GM20000 (cell line): ENCODE results near the gene DPH6.

Experiments used
- DNase-seq: peaks from one replicate; pipeline ENCODE4 v3.0.0; 2012; ENCODE audit warnings: low spot score
- TF ChIP-seq, protein P1 (sequence below): IDR thresholded peaks from 2 replicates; pipeline ENCODE4 v1.5.1; 2012; ENCODE audit warnings: mild to moderate bottlenecking, control low read depth; ENCODE audit errors: extremely low read depth, missing control alignments

The DPH6 gene

DNA sequence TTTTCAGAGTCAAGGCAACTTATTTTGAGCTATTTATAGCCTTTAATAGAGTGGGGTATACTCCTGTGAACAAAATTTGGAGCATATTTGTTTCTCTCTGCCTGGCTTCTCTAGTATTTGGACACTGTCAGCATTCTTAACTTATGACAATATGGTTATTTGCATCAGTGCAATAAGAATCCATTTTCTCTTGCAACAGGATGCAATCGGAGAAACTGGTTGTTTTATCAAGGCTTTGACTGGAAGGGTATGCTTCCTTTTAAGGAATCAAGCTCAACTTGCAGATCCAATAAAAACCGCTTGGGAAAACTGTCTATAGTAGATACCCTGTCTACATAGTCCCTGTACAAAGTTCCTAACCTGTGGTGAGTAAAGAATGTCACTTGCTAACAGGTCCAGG, 106.7 kb downstream of the DPH6 start:
- no peak for DNase-seq
- TF ChIP-seq, protein P1, sequence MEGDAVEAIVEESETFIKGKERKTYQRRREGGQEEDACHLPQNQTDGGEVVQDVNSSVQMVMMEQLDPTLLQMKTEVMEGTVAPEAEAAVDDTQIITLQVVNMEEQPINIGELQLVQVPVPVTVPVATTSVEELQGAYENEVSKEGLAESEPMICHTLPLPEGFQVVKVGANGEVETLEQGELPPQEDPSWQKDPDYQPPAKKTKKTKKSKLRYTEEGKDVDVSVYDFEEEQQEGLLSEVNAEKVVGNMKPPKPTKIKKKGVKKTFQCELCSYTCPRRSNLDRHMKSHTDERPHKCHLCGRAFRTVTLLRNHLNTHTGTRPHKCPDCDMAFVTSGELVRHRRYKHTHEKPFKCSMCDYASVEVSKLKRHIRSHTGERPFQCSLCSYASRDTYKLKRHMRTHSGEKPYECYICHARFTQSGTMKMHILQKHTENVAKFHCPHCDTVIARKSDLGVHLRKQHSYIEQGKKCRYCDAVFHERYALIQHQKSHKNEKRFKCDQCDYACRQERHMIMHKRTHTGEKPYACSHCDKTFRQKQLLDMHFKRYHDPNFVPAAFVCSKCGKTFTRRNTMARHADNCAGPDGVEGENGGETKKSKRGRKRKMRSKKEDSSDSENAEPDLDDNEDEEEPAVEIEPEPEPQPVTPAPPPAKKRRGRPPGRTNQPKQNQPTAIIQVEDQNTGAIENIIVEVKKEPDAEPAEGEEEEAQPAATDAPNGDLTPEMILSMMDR = no peak

DNA sequence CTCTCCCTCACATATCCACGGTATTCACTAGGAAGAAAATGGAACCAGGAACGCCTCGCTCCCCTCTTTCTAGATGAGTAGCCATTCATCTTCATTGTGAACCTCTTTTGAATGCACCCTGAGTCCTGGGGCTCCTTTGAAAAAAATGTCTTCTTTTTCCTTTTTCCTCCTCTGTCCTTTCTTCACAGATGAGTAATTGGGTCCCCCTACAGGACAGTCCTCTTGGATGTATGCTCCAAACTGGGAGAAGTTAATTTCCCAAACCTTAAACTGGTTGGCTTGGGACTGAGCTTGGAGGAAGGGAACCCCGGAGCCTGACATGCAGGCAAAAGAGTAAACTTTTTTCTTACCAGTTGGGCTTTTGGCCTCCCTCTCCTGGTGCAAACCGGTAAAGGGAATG, 108.8 kb downstream of the DPH6 start:
- DNase-seq = no peak
- TF ChIP-seq, protein P1 = no peak

DNA sequence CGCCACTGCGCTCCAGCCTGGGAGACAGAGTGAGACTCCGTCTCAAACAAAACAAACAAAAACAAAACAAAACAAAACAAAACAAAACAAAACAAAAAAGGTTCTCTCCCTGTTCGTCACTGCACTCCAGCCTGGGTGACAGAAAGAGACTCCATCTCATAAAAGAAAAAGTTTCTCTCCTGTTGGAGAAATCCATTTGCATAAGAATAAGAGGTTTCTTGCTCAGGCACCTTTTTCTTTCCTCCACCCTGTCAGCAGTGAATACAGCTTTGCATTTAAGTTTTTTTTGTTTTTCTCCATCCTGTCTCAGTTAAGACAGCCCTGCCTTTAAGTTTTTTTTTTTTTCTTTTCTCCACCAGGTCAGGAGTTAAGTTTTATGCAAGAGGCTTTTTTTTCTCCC, 109.5 kb downstream of the DPH6 start:
- TF ChIP-seq, protein P1 = no peak
- no peak for DNase-seq

DNA sequence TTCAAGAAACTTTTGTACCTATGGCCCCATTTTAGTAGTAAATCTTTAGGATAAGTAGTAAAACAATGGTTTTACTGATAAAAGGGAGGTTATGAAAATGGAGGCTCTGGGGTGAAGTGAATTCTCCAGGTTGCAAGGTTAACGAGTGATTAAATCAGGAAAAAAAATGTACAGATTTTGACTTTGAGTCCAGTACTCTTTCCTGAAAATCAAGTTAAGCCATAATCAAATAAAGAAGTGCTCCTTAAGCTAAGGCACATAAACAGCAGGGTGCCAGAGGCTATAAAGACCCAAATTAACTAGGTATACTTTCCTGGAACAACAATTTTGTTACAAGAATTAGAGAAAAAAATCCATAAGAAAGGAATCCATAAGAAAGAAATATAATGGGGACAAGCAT, 114.7 kb downstream of the DPH6 start:
- DNase-seq = no peak
- TF ChIP-seq, protein P1 = no peak

DNA sequence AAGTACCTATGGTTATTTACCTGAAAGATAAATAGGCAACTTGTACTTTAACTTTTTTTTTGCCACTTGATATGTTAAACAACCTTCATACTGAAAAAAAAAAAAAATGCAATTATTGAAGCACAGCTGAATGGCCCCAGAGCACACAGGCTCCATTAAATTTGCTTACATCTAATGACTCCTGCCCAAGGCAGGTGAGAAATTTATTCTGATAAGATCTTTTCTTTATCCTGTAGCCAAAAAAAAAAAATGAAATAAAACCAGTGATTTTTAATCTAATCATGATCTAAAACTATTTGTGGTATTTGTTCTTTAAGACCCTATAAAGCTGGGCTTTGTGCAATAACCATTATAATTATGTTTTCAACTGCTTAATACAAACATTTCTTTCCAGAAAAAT, 115.7 kb downstream of the DPH6 start:
- DNase-seq = no peak
- TF ChIP-seq, protein P1 = no peak

DNA sequence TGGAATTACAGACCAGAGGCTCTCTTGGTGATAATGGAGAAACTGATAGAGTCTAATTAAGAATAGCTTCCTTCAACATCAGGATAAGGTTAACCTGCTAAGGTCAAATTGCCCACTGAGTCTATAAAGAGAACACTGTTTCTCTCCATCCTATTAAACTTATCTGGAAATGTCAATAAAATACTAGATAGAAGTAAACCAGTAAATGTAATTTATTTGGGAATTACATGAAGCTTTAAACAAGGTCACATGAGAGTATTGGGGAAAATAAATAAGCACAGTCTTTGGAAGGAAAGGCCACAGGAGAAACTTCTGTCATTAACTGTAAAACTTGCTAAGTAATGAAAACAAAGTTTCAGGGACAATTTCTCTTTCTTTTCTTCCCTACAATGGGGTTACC, 118.5 kb downstream of the DPH6 start:
- TF ChIP-seq, protein P1 = no peak
- no peak for DNase-seq

DNA sequence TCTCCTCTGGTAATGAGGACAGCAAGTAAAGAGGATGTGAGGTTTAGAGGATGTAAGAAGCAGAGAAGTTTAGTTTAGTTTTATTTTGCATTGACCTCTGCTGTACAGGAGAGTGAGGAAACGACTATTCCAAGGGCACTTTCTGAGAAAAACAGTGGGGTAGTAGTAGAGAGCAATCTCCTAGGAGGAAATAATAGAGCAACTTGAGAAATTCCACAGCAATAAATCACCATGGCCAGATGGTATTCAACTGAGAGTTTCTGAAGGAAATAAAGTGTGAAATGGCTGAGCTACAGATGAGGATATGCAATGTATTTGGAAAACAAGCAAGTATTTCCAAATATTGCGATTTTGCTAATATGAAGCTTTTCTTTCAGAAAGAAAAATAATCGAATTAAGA, 118.9 kb downstream of the DPH6 start:
- no peak for DNase-seq
- TF ChIP-seq, protein P1 = no peak

DNA sequence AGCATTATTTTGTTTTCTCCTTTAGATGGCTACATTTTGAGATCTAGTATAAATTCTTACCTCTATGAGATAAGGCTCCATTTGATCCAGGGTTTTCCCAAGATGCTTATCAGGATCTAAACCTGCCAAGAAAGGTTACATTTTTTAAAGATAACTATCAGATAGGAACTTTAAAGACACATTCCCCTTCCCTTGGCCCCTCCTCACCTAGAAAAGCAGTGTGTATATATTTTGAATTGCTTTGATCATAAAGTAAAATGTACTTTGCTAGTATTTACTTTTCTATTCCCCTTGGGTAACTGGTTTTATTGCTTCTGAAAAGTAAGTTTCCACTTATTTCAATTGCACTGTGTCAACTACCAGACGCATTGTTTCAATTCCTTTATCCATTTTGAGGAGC, 135.2 kb downstream of the DPH6 start:
- no peak for DNase-seq

More for the DNA sequence above, 135.2 kb downstream of the DPH6 start:
- TF ChIP-seq, protein P1 = no peak
